Panc1 (cell line): ENCODE data around the gene ELFN1.

Source experiments
- CTCF ChIP-seq: fragments of 450-650 bp; IDR thresholded peaks from 2 replicates; pipeline ENCODE4 v1.5.1; 2017; ENCODE audit warnings: mild to moderate bottlenecking
- POLR2AphosphoS5 ChIP-seq: IDR thresholded peaks from 2 replicates; pipeline ENCODE4 v1.6.1; 2012; ENCODE audit warnings: mild to moderate bottlenecking, low read depth, low read length, moderate library complexity
- REST ChIP-seq, 2 experiments: IDR thresholded peaks; 2 replicates each; pipeline ENCODE4 v1.6.1; 2011 to 2012; ENCODE audit warnings: low read depth in 2 of 2, control low read depth in 1 of 2, low read length in 1 of 2, mild to moderate bottlenecking in 1 of 2, moderate library complexity in 1 of 2; ENCODE audit not compliant: insufficient read depth in 1 of 2

- no peak for TF ChIP-seq POLR2AphosphoS5
- TF ChIP-seq CTCF = no peak
- TF ChIP-seq REST (IDR thresholded peaks at IDR 0.05; ENCODE audit: insufficient read depth in 1 of 2, low read depth in 2 of 2, low read length in 1 of 2) = no peak
Measured at GRCh38 chr7:1724118-1724910, 54.2 kb downstream of the ELFN1 start.
